Neural crest cell (in vitro differentiated cells): ENCODE results near the gene SH3RF3. TPM values are rescaled to one million over a fixed set of nuclear protein-coding genes. Genes with fewer than 3 reads are reported as not detected.

Source experiments
- DNase-seq: peaks from one replicate; pipeline ENCODE4 v3.0.0; 2021; ENCODE audit warnings: low read depth, mixed read lengths, low spot score
- H3K27ac Mint-ChIP-seq: one replicate; pipeline ENCODE4 v1.8.0; 2021; ENCODE audit warnings: mild to moderate bottlenecking, mixed read lengths; ENCODE audit not compliant: unreplicated experiment
- H3K27me3 Mint-ChIP-seq: 2 replicates; pipeline ENCODE4 v1.8.0; 2021; ENCODE audit warnings: low read depth, mild to moderate bottlenecking, mixed read lengths
- H3K36me3 Mint-ChIP-seq: 2 replicates; pipeline ENCODE4 v1.8.0; 2021; ENCODE audit warnings: low read depth, mild to moderate bottlenecking, mixed read lengths
- H3K4me1 Mint-ChIP-seq: 2 replicates; pipeline ENCODE4 v1.8.0; 2021; ENCODE audit warnings: mixed read lengths
- H3K4me3 Mint-ChIP-seq: one replicate; pipeline ENCODE4 v1.8.0; 2021; ENCODE audit warnings: mild to moderate bottlenecking, mixed read lengths
- H3K9me3 Mint-ChIP-seq: 2 replicates; pipeline ENCODE4 v1.8.0; 2021; ENCODE audit warnings: mixed read lengths
- total RNA-seq: library from RNA; stranded (reverse); gene quantifications from 2 replicates; pipeline ENCODE4 v1.2.1, GENCODE V29; 2021
- TF ChIP-seq, protein P1 (sequence below): fragments of 200-600 bp; sonication (generic); conservative IDR thresholded peaks from 2 replicates; pipeline ENCODE4 v1.5.0; 2021; ENCODE audit warnings: antibody characterized with exemption, mild to moderate bottlenecking

Gene SH3RF3
- total RNA-seq, 1 donor from 2014 or later = 0.70 TPM

- peak; percentile 79 for DNase-seq
- TF ChIP-seq, protein P1, sequence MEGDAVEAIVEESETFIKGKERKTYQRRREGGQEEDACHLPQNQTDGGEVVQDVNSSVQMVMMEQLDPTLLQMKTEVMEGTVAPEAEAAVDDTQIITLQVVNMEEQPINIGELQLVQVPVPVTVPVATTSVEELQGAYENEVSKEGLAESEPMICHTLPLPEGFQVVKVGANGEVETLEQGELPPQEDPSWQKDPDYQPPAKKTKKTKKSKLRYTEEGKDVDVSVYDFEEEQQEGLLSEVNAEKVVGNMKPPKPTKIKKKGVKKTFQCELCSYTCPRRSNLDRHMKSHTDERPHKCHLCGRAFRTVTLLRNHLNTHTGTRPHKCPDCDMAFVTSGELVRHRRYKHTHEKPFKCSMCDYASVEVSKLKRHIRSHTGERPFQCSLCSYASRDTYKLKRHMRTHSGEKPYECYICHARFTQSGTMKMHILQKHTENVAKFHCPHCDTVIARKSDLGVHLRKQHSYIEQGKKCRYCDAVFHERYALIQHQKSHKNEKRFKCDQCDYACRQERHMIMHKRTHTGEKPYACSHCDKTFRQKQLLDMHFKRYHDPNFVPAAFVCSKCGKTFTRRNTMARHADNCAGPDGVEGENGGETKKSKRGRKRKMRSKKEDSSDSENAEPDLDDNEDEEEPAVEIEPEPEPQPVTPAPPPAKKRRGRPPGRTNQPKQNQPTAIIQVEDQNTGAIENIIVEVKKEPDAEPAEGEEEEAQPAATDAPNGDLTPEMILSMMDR = peak; percentile 93
- H3K36me3 Mint-ChIP-seq = no peaks in the 10 kb centered on the region
- no peaks in the 10 kb centered on the region for H3K4me1 Mint-ChIP-seq
- H3K27me3 Mint-ChIP-seq = no peaks in the 10 kb centered on the region
- no peak overlapping the region for H3K4me3 Mint-ChIP-seq
- H3K27ac Mint-ChIP-seq = no peak overlapping the region
- H3K9me3 Mint-ChIP-seq = no peaks in the 10 kb centered on the region
Measured at GRCh38 chr2:109510136-109511028, 381.4 kb downstream of the SH3RF3 start.

GRCh38 chr2:109511168-109511567 is 382.2 kb downstream of the SH3RF3 start:
- H3K27ac Mint-ChIP-seq = no peak overlapping the region
- no peaks in the 10 kb centered on the region for H3K36me3 Mint-ChIP-seq
- no peaks in the 10 kb centered on the region for H3K9me3 Mint-ChIP-seq
- DNase-seq = no peak
- H3K4me3 Mint-ChIP-seq = no peak overlapping the region
- H3K4me1 Mint-ChIP-seq = peaks cover under 1% of the 10 kb centered on the region
- no peaks in the 10 kb centered on the region for H3K27me3 Mint-ChIP-seq
- TF ChIP-seq, protein P1 = no peak

DNA sequence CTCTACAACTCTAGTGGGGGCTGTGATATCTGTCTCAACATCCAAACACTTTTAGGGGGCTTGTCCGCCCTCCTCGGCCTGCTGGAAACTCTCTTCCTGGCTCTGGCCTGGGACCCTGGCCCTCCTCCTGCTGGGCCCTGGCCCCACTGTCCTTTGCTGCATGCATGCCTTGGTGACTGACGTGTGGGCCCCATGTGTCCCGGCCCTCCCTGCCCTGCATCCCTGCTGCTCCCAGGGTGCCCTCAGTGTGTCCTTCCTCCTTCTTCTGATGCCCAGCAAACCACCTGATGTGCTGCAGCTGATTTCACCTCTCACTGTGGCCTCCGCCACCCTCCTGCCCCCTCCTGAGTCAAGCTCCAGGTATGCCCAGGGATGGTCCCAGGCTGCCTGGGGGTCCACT is 383.1 kb downstream of the SH3RF3 start:
- no peak overlapping the region for H3K4me3 Mint-ChIP-seq
- H3K27me3 Mint-ChIP-seq = no peaks in the 10 kb centered on the region
- no peak overlapping the region for H3K27ac Mint-ChIP-seq
- H3K9me3 Mint-ChIP-seq = no peaks in the 10 kb centered on the region
- TF ChIP-seq, protein P1 = no peak
- no peak for DNase-seq
- H3K36me3 Mint-ChIP-seq = no peaks in the 10 kb centered on the region
- H3K4me1 Mint-ChIP-seq = peaks cover 7% of the 10 kb centered on the region

- no peak for DNase-seq
- no peak overlapping the region for H3K27ac Mint-ChIP-seq
- no peaks in the 10 kb centered on the region for H3K36me3 Mint-ChIP-seq
Measured at GRCh38 chr2:109513230-109513629, 384.2 kb downstream of the SH3RF3 start.

GRCh38 chr2:109513749-109514588 is 385.0 kb downstream of the SH3RF3 start:
- no peak for DNase-seq
- H3K4me1 Mint-ChIP-seq = peaks cover 7% of the 10 kb centered on the region
- H3K36me3 Mint-ChIP-seq = no peaks in the 10 kb centered on the region
- TF ChIP-seq, protein P1 = no peak
- no peaks in the 10 kb centered on the region for H3K9me3 Mint-ChIP-seq
- no peaks in the 10 kb centered on the region for H3K27me3 Mint-ChIP-seq
- no peak overlapping the region for H3K4me3 Mint-ChIP-seq
- H3K27ac Mint-ChIP-seq = no peak overlapping the region

More at GRCh38 chr2:109513230-109513629, 384.2 kb downstream of the SH3RF3 start:
- no peaks in the 10 kb centered on the region for H3K9me3 Mint-ChIP-seq
- no peaks in the 10 kb centered on the region for H3K27me3 Mint-ChIP-seq
- no peak overlapping the region for H3K4me3 Mint-ChIP-seq
- peaks cover 7% of the 10 kb centered on the region for H3K4me1 Mint-ChIP-seq
- TF ChIP-seq, protein P1 = no peak
